GM13976 (cell line): Measurements from ENCODE around the gene LAIR2.
"Not testable (repeated sequence)": the region's sequence is repeated elsewhere in the genome, so short reads cannot be mapped to it uniquely, and the experiment has no call there.

Experiments
- DNase-seq: peaks from one replicate; pipeline ENCODE4 v3.0.0; 2012; ENCODE audit warnings: low spot score
- in situ Hi-C: fragments of 300-500 bp; cut with MboI; formaldehyde crosslinking; loops from one replicate; pipeline ENCODE4 v1.12.0; 2022; ENCODE audit warnings: low sequenced_read_pairs, mixed read lengths, inconsistent platforms; ENCODE audit not compliant: unreplicated experiment
- TF ChIP-seq, protein P1 (sequence below): IDR thresholded peaks from 2 replicates; pipeline ENCODE4 v1.5.1; 2012; ENCODE audit warnings: borderline replicate concordance, mild to moderate bottlenecking; ENCODE audit not compliant: insufficient read depth; ENCODE audit errors: extremely low read depth, missing control alignments, control extremely low read depth

The LAIR2 gene

DNA sequence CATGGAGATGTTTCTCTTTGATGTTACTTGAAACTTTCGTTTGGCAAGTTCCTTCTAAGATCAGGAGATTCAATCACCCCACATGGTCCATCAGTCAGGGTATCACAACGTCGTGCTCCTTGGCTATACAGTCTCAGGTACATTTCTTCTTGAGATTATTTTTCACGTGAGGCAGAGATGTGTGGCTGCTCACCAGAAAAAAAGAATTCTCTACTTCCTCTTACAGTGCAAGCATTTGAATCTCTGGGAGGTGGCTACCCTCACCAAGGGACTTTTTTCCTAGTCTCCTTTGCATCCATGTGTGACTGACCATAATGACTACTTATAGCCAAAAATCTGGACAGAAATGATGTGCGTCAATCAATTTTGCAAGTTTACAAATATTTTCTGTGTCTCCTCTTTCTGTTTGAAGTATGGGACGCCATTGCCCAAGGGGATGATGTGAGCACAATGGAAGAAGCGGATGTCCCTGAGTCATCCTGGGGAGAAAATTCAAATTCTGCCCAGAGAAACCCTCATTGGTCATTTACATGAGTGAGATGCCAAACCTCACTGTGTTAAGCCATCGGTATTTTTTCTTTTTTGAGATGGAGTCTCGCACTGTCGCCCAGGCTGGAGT is 8.6 kb upstream of the LAIR2 start:
- TF ChIP-seq, protein P1, sequence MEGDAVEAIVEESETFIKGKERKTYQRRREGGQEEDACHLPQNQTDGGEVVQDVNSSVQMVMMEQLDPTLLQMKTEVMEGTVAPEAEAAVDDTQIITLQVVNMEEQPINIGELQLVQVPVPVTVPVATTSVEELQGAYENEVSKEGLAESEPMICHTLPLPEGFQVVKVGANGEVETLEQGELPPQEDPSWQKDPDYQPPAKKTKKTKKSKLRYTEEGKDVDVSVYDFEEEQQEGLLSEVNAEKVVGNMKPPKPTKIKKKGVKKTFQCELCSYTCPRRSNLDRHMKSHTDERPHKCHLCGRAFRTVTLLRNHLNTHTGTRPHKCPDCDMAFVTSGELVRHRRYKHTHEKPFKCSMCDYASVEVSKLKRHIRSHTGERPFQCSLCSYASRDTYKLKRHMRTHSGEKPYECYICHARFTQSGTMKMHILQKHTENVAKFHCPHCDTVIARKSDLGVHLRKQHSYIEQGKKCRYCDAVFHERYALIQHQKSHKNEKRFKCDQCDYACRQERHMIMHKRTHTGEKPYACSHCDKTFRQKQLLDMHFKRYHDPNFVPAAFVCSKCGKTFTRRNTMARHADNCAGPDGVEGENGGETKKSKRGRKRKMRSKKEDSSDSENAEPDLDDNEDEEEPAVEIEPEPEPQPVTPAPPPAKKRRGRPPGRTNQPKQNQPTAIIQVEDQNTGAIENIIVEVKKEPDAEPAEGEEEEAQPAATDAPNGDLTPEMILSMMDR, result no peak
- DNase-seq, result no peak
- in situ Hi-C loops, result loop anchor here (25.0 kb wide), 2 partner anchors 168 to 418 kb away; partner anchors contain the start of genes LILRB4 and NCR1

DNA sequence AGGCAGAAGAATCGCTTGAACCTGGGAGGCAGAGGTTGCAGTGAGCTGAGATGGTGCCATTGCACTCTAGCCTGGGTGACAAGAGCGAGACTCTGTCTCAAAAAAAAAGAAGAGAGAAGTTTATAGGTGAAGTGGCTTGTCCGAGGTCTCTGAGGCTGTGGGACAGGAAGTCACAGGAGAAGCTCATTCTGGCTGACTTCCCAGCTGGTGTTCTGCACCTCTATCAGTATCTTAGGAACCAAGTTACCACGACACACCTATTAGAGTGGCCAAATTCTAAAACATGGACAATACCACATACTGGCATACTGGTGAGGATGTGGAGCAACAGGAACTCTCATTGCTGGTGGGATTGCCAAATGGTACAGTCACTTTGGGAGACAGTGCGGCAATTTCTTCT is 7.3 kb upstream of the LAIR2 start:
- in situ Hi-C loops, result loop anchor here (25.0 kb wide), 2 partner anchors 167 to 417 kb away; partner anchors contain the start of genes LILRB4 and NCR1

DNA sequence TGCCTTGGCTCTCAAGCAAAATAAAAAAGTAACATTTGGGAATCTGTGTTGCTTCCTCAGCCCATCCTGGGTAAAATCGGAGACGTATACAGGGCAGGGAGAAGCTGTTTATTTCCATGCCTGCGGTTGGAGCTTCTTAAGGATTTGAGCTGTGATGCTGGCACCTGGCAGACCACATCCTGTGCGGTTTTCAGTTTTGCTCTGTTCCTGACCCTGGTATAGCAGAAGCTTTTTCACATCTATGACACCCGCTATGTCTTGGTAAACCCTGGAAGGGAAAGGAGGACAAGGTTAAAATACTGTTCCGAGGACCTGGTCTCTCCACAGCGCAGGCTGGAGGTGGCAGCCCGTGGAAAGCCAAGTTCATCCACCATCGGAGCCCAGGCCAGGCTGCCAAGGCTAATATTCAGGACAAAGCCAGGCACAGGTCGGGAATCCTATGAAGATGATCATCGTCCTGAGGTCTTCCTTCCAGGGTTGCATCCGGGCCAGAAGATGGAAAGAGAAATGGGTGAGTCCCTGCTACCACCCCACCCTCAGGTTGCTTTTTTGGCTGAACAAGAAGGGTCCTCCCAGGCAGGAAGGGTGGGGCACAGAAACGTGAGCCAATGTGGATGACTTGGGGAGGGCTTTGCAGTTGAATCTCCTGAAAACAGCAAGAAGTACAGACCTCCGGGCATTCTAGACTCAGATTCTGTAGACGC is 4.7 kb upstream of the LAIR2 start:
- in situ Hi-C loops, result loop anchor here (25.0 kb wide), 2 partner anchors 164 to 414 kb away; partner anchors contain the start of genes LILRB4 and NCR1
- not testable (repeated sequence) for DNase-seq

More for the DNA sequence above, 7.3 kb upstream of the LAIR2 start:
- not testable (repeated sequence) for DNase-seq

DNA sequence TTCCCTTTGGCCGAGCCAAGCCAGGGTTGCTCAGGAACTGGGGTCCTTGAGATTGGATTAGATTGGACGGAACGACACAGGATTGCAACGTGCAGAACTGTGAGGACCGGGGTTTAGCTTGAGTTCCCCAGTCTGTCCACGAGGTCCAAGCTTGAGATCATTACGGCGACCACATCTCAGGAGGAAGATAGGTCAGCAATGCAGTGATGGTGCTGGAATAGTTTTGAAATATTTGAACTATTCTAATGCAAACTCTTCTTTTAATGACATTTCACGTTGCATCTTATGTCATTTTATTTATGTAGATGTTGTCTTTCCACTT is 4.2 kb upstream of the LAIR2 start:
- DNase-seq, result not testable (repeated sequence)
- in situ Hi-C loops, result loop anchor here (25.0 kb wide), 2 partner anchors 164 to 414 kb away; partner anchors contain the start of genes LILRB4 and NCR1

DNA sequence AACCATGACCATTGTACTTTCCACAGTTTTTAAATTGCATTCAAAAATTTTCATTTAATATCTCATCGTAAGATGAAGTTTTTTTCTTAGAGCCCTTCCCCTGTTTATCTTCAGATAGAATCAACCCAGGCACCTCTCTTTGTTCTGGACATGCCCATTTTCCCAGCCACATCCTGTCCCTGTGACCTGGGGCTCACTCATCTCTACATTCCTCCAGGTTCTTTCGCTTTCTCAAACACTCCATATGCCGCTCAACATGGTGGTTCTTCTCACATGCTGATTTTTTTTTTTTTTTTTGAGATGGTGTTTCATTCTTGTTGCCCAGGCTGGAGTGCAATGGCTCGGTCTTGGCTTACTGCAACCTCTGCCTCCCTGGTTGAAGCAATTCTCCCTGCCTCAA is 2.9 kb downstream of the LAIR2 start:
- DNase-seq, in situ Hi-C loops: not testable (repeated sequence)

- no peak for DNase-seq
- in situ Hi-C loops, result no loop called here
Observed at GRCh38 chr19:54506079-54506478, 3.4 kb downstream of the LAIR2 start.

DNA sequence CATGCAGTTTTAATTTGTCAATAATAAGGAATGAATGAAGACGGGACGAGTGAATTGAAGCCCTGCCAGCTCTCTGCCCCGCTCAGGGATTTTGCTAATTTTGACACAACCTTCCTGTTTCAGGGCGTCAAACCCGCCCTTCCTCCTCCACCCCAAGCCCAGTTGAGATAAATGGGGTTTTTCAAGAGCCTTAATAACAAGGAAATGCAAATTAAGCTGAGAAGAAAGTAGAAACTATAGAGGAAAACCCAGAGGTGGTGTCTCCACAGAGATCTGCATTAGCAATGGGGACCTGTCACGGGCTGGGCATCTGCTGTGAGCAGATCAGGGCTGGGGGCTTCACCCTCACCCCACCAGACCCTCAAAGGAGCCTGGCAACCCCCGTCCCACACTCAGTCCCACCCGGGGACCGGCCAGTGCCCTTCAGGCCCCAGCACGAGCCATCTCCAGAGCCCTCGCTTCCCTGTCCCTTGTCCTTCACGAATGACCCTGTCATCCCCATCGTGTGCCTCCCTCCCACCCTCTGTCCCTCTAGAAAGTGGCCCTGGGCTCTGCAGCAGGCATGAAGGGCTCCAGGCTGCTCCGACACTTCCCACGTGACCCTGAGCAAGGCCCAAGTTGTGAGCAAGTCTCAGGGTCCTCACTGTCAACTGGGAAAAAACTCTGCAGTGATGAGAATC is 4.5 kb downstream of the LAIR2 start:
- in situ Hi-C loops, DNase-seq: not testable (repeated sequence)

More at GRCh38 chr19:54506079-54506478, 3.4 kb downstream of the LAIR2 start:
- TF ChIP-seq, protein P1, result no peak

DNA sequence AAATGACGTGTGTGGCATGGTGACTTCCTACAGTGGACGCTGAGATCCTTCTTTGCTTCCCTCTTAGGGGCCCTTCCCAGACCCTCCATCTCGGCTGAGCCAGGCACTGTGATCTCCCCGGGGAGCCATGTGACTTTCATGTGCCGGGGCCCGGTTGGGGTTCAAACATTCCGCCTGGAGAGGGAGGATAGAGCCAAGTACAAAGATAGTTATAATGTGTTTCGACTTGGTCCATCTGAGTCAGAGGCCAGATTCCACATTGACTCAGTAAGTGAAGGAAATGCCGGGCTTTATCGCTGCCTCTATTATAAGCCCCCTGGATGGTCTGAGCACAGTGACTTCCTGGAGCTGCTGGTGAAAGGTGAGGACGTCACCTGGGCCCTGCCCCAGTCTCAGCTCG is 5.2 kb downstream of the LAIR2 start:
- TF ChIP-seq, protein P1, result no peak
- DNase-seq, result no peak
- in situ Hi-C loops, result no loop called here

- DNase-seq, in situ Hi-C loops: not testable (repeated sequence)
Observed at GRCh38 chr19:54508487-54508886, 5.9 kb downstream of the LAIR2 start.

DNA sequence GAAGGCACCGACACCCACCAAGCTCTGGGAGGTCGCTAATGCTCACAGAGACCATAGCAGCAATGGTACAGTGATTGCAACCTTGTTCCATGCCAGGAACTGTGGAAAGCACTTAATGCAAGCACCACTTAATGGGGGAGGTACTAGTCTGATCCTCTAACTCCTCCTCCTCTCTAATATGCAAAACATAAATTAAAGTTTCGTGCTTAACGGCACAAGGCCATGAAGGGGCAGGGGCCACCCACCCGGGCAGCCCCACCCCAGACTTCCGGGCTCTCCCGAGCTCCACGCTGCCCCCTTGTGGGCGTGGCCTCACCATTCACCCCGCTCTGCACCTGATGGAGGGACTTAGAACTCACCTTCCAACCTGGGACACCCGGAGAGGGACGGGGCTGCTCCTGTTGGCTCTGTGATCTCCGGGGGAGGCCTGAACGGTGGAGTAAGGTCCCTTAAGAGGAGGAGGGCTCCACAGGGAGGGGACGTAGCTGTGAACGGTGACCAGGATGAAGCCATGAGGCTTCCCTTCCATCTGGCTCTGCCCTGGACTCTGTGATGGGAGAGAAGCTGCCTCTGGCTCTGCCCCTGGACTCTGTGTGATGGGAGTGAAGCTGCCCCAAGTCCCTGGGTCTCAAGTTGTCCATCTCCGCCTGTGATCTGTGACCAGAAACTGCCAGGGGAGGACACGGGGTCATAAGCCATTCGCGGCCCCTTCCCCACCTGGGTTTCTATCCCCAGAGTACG is 6.7 kb downstream of the LAIR2 start:
- in situ Hi-C loops, DNase-seq: not testable (repeated sequence)
